Stimulated activated naive CD4-positive, alpha-beta T cell (primary cell): ENCODE results near the gene MSTN.
A peak's percentile ranks its signal among the peaks of the same experiment; 100 is the strongest.

Experiments
- DNase-seq, 6 experiments: peaks; one replicate each; lab custom pipeline; 2025; lab: John Stamatoyannopoulos, UW

The MSTN gene

GRCh38 chr2:190062601-190063000 lies at the start of gene MSTN:
Gene MSTN, minus strand, starts transcription at chr2:190062729. Its CDS starts 133 bp downstream, at chr2:190062596.
- no peak for DNase-seq

- no peak for DNase-seq
Observed at GRCh38 chr2:190111166-190111565, 48.6 kb upstream of the MSTN start.

GRCh38 chr2:190110699-190111098 lies 48.2 kb upstream of the MSTN start:
- no peak for DNase-seq

- DNase-seq = no peak
Observed at GRCh38 chr2:190110131-190110530, 47.6 kb upstream of the MSTN start.

- DNase-seq = no peak
Observed at GRCh38 chr2:190107409-190107808, 44.9 kb upstream of the MSTN start.

- no peak for DNase-seq
Observed at GRCh38 chr2:190106783-190107182, 44.3 kb upstream of the MSTN start.

GRCh38 chr2:190105554-190105953 lies 43.0 kb upstream of the MSTN start:
- DNase-seq = no peak

- no peak for DNase-seq
Observed at GRCh38 chr2:190103144-190103543, 40.6 kb upstream of the MSTN start.

- no peak for DNase-seq
Observed at GRCh38 chr2:190099890-190100697, 37.6 kb upstream of the MSTN start.

- no peak for DNase-seq
Observed at GRCh38 chr2:190098851-190099250, 36.3 kb upstream of the MSTN start.

GRCh38 chr2:190097115-190097514 lies 34.6 kb upstream of the MSTN start:
- no peak for DNase-seq

- no peak for DNase-seq
Observed at GRCh38 chr2:190094316-190094871, 31.9 kb upstream of the MSTN start.

- DNase-seq = no peak
Observed at GRCh38 chr2:190093793-190094192, 31.3 kb upstream of the MSTN start.

GRCh38 chr2:190090148-190090547 lies 27.6 kb upstream of the MSTN start:
- no peak for DNase-seq

- peak in 5 of 6 experiments; percentile 6 to 64 (median 17) for DNase-seq
Observed at GRCh38 chr2:190088917-190089316, 26.4 kb upstream of the MSTN start.

GRCh38 chr2:190084704-190085103 lies 22.2 kb upstream of the MSTN start:
- DNase-seq = no peak

- DNase-seq = no peak
Observed at GRCh38 chr2:190082118-190082517, 19.6 kb upstream of the MSTN start.

GRCh38 chr2:190080527-190081049 lies 18.1 kb upstream of the MSTN start:
- no peak for DNase-seq

- no peak for DNase-seq
Observed at GRCh38 chr2:190079160-190079559, 16.6 kb upstream of the MSTN start.

GRCh38 chr2:190075623-190076022 lies 13.1 kb upstream of the MSTN start:
- DNase-seq = no peak

- DNase-seq = peak in 4 of 6 experiments; percentile 3 to 41 (median 12)
Observed at GRCh38 chr2:190069936-190070696, 7.6 kb upstream of the MSTN start.

- no peak for DNase-seq
Observed at GRCh38 chr2:190068764-190069163, 6.2 kb upstream of the MSTN start.

- DNase-seq = no peak
Observed at GRCh38 chr2:190065839-190066238, 3.3 kb upstream of the MSTN start.
